ENCODE results near the gene RRH.
"Not testable (repeated sequence)": the region's sequence is repeated elsewhere in the genome, so short reads cannot be mapped to it uniquely, and the experiment has no call there.

RRH gene

DNA sequence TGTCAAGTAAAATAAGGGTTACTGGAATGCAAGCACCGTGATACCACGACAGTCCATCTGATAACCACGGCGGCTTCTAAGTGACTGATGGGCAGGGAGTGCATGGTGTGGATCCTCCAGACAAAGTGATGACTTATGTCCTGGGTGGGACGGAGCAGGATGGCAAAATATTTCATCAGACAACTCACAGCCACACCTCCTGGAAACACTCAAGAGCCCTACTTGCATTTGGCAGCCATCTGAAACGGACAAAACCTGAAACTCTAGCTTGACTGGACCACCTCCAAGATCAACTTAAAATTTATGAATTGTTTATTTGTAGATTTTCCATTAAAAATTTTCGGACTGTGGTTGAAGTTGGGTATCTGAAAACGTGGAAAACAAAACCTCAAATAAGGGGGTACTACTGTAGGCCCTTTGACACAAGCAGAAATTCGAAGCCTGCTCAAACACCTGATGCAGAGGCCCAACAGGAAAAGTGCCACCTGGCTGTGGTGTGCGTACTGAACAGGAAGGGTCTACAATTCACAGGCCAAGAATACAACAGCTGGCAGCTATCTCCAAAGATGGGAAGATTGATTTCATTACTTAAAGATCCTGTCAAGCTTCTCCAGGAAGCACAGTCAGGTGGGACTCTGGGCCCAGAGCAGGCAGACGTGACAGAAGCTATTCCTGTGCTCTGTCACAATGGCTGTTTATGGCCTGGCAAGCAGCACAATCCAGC lies 46.2 kb downstream of the RRH start:
- no peak for DNase-seq (ENCODE audit: insufficient read length, low spot score)
- FAIRE-seq, result no peak
- TF ChIP-seq, protein P1, sequence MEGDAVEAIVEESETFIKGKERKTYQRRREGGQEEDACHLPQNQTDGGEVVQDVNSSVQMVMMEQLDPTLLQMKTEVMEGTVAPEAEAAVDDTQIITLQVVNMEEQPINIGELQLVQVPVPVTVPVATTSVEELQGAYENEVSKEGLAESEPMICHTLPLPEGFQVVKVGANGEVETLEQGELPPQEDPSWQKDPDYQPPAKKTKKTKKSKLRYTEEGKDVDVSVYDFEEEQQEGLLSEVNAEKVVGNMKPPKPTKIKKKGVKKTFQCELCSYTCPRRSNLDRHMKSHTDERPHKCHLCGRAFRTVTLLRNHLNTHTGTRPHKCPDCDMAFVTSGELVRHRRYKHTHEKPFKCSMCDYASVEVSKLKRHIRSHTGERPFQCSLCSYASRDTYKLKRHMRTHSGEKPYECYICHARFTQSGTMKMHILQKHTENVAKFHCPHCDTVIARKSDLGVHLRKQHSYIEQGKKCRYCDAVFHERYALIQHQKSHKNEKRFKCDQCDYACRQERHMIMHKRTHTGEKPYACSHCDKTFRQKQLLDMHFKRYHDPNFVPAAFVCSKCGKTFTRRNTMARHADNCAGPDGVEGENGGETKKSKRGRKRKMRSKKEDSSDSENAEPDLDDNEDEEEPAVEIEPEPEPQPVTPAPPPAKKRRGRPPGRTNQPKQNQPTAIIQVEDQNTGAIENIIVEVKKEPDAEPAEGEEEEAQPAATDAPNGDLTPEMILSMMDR (IDR thresholded peaks at IDR 0.05; ENCODE audit: insufficient read depth, missing control alignments), result no peak

DNA sequence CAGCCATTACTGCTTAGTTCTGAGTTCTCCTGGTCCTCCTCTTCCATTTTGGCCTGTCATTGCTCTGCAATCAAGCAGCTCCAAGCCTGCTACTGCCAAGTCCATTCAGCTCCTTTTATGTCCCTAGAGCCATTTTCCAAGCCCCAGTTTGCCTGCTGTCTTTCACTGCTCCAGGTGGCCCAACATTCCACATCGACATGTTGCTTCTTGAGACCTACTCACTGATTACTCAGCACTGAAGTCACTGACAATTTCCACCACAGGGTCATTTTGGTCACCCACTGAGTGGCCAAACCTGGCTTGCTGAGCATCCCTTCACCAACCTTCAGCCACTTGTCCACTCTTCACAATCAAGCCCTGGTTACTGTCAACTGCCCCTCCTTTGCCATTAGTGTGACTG lies 47.3 kb downstream of the RRH start:
- TF ChIP-seq, protein P1 (IDR thresholded peaks at IDR 0.05; ENCODE audit: insufficient read depth, missing control alignments), result no peak
- DNase-seq (ENCODE audit: insufficient read length, low spot score), result no peak
- FAIRE-seq, result no peak

DNA sequence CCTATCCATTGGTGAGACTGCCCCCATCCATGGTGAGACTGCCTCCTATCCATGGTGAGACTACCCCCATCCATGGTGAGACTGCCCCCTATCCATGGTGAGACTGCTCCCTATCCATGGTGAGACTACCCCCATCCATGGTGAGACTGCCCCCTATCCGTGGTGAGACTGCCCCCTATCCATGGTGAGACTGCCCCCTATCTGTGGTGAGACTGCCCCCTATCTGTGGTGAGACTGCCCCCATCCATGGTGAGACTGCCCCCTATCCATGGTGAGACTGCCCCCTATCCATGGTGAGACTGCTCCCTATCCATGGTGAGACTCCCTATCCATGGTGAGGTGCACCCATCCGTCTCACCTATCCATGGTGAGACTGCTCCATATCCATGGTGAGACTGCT lies 47.8 kb downstream of the RRH start:
- FAIRE-seq; DNase-seq (ENCODE audit: insufficient read length, low spot score): not testable (repeated sequence)

DNA sequence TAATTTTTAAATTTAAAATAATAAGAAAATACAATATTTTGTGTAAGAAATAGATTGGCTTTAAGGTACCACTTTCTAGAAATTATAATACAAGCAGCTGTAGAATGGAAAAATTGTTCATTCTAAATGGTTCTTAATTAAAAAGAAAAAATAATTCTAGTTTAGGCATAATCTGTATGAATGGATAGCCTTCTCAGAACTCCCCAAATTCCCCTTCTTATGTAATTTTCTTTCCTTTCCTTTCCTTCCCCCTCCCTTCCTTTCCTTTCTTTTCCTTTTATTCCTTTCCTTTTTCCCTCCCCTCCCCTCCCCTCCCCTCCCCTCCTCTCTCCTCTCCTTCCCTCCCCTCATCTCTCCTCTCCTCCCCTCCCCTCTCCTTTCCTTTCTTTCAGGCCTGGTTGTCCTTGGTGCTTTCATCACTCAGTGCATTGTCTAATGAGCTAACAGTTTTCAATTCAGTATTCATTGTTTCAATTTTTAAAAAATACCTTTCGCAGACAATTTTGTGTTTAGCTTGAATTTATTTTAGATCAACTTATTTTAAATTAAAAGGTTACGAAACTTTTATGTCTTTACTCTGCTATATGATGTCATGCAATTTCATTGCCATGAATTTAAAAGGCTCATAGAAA lies 49.0 kb downstream of the RRH start:
- TF ChIP-seq, protein P1 (IDR thresholded peaks at IDR 0.05; ENCODE audit: insufficient read depth, missing control alignments), result no peak
- DNase-seq (ENCODE audit: insufficient read length, low spot score) (no peak), FAIRE-seq (no peak)

DNA sequence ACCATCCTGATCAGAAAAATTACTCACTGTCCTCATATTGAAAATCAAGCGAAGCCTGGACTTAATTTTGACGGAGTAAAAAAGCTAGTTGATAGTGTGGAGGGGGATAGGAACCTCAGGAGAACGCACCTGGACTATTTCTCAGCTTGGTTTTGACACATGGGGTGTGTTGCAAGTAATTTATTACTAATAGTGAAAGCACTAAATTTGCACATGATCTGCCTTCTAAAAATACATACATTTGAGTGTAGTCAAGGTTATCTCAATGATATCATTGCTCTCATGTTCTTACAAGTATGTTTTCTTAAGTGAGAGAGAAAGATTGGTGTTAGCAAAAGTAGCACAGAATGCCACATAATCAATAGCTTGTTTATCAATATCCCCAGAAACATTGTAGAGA lies 49.6 kb downstream of the RRH start:
- FAIRE-seq, result no peak

DNA sequence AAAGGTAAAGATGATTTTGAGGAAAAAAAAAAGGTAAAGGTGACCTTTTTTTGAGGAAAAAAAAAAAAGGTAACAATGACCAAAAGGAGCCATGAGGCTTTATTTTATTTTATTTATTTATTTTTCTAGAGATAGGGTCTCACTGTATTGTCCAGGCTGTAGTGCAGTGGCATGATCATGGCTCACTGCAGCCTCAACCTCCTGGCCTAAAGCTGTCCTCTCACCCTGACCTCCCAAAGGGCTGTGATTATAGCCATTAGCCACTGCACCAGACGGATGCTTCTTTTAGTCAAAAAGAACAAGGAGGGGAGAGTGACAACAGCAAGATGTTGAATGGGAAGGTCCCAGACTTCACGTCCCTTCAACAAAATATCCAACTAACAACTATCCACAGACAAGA lies 50.6 kb downstream of the RRH start:
- TF ChIP-seq, protein P1 (IDR thresholded peaks at IDR 0.05; ENCODE audit: insufficient read depth, missing control alignments), result no peak

More for the DNA sequence above, 49.6 kb downstream of the RRH start:
- no peak for DNase-seq (ENCODE audit: insufficient read length, low spot score)
- TF ChIP-seq, protein P1 (IDR thresholded peaks at IDR 0.05; ENCODE audit: insufficient read depth, missing control alignments), result no peak

DNA sequence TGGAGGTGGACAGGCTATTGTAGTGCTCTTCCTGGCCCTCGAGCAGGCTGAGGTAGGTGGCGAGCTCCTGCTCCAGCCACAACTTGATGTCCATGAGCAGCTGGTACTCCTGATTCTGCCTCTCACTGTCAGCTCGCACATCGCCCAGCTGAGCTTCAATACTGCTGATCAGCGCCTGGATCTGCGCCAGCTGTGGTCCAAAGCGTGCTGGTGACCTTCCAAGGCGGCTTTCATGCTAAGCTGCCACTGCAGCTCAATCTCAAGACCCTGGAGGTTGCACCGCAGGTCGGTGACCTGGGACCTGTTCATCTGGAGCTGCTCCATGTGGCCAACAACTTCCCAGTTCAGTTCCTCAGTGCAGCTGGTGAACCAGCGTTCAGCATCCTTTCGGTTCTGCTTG lies 51.3 kb downstream of the RRH start:
- TF ChIP-seq, protein P1 (IDR thresholded peaks at IDR 0.05; ENCODE audit: insufficient read depth, missing control alignments), result no peak
- FAIRE-seq (no peak), DNase-seq (ENCODE audit: insufficient read length, low spot score) (no peak)

More for the DNA sequence above, 50.6 kb downstream of the RRH start:
- DNase-seq (ENCODE audit: insufficient read length, low spot score) (no peak), FAIRE-seq (no peak)
